VCaP (cell line): ENCODE data around the gene CTIF.

ENCODE experiments used
- H3K27ac ChIP-seq: fragments of 450-650 bp; 2 replicates; pipeline ENCODE4 v1.5.1; 2017
- TF ChIP-seq, protein P1 (sequence below): fragments of 450-650 bp; conservative IDR thresholded peaks from 2 replicates; pipeline ENCODE4 v1.5.1; 2017; ENCODE audit warnings: mild to moderate bottlenecking, moderate library complexity

Gene CTIF

DNA sequence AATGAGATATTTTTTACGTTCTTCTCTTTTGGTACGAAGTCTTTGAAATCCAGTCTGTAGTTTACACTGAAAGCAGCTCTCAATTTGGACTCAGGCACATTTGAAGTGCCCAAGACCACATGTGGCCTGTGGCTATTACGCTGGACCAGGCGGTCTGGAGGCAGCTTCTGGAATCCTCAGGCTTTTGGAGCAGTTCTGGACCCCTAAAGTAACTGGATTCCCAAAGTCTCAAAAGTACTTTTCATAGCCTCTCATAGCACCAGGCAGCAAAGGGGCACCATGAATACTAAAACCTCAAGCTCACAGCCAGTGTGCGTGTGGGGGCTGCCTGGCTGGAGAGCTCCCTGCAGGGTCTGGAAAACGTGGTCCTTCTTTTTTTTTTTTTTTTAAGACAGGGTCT is 293.0 kb downstream of the CTIF start:
- TF ChIP-seq, protein P1, sequence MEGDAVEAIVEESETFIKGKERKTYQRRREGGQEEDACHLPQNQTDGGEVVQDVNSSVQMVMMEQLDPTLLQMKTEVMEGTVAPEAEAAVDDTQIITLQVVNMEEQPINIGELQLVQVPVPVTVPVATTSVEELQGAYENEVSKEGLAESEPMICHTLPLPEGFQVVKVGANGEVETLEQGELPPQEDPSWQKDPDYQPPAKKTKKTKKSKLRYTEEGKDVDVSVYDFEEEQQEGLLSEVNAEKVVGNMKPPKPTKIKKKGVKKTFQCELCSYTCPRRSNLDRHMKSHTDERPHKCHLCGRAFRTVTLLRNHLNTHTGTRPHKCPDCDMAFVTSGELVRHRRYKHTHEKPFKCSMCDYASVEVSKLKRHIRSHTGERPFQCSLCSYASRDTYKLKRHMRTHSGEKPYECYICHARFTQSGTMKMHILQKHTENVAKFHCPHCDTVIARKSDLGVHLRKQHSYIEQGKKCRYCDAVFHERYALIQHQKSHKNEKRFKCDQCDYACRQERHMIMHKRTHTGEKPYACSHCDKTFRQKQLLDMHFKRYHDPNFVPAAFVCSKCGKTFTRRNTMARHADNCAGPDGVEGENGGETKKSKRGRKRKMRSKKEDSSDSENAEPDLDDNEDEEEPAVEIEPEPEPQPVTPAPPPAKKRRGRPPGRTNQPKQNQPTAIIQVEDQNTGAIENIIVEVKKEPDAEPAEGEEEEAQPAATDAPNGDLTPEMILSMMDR: no peak
- no peak overlapping the region for H3K27ac ChIP-seq

DNA sequence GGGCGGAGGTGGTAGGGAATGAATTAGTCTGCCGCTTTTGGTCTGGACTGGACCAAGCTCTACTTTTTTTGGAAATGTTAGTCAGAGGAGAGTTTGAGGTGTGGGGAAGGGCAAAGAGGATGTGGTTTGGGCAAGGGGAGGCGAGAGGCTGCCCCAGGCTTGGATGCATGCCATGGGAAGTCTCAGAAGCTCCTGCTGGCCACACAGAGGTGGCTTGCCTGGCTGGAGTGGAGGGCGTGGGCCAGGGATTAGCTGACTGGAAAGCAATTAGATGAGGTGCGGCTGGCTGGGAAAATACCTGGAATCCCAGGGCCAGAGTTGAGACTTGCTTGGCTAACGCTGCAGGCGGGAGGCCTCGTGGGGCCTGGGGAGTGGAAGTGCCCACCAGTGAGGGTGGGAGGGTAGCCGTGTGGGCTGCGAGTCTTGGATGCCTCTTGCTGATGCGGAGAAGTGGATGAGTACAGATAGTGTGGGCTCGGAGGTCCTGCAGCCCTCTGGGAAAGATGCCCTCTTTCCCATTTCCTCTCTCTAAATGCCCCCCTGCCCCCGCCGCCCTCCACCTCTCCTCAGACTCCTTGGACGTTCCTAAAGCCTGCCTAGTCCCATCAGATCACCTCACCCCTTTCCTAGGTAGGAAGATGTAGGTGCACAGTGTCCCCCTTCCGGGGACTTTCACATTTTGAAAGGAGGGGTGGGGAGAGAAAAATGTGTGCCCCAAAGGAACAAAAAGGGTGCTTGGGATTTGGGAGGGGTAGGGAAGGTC is 294.3 kb downstream of the CTIF start:
- TF ChIP-seq, protein P1: no peak
- no peak overlapping the region for H3K27ac ChIP-seq

DNA sequence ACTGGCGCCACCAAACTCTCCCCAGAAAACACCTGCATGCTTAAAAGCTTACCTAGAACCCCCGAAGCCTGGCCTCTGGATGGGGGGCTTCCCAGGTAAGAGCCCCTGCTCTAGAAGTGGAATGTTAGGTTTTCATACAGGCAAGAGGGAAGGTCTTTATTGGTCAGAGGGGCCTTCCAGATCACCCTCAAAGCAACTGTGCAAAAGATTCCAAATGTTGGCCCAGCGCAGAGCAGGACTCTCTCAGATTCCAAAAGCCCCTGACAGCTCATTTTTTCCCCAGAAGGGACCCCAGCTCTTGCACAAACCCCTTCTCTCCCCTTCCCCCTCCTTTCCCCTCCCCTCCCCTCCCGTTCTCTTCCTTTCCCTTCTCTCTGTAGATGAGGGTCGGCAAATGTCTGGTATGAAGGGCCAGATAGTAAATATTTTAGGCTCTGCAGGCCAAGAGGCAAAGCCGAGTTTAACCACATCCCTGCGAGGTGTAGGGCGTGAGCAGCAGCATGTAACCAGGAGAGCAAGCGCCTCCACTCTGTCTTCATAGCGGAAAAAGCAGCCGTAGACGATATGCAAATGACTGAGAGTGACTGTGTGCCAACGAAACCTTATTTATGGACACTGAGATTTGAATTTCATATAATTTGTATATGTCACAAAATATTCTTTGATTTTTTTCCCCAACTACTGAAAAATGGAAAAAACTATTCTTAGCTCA is 295.0 kb downstream of the CTIF start:
- TF ChIP-seq, protein P1: no peak
- H3K27ac ChIP-seq: no peak overlapping the region

DNA sequence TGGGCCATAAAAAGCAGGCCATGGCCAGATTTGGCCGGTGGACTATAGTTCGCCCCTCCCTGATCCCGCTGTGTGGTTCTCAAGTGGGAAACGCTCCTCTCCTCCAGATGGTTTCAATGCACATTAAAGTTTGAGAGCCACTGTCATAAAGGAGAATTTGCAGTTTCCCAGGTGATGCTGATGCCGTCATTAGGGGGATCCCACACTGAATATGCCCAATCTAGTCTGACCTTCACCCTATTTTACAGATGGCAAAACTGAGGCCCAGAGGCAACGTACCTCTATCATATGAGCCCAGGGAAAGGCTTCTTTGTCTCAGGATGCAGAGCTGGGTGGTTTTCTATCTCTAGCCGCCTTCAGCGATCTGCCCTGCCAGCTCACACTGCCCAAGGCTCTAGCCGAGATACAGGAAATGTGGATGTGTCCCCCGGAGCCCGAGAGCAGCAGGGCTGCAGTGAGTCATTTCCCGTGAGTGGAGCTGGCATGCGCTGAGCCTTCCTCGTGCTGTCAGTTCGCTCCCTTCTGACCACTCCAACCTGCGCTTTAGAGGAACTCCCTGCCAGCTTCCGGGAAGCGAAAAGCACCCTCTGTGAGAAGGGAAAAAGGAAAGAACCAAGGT is 295.7 kb downstream of the CTIF start:
- H3K27ac ChIP-seq: no peak overlapping the region
- TF ChIP-seq, protein P1: no peak

DNA sequence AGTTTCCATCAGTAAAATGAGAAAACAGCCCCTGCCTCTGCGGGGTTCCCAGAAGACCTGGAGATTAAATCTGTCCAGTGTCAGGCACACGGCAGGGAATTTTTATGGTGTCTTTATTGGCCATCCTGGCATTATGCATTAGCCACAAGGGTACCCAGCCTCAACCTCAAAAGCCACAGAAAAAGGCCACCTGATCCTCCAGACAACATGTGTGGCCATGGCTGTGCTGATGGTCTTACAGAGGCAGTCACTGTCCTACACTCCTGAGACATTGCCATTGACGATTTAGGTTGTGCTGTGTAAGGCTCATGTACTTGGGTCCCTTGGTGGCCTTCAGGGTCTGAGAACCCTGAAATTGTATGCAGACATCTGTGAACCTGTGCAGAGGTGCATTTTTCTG is 296.3 kb downstream of the CTIF start:
- no peak overlapping the region for H3K27ac ChIP-seq
- TF ChIP-seq, protein P1: no peak

DNA sequence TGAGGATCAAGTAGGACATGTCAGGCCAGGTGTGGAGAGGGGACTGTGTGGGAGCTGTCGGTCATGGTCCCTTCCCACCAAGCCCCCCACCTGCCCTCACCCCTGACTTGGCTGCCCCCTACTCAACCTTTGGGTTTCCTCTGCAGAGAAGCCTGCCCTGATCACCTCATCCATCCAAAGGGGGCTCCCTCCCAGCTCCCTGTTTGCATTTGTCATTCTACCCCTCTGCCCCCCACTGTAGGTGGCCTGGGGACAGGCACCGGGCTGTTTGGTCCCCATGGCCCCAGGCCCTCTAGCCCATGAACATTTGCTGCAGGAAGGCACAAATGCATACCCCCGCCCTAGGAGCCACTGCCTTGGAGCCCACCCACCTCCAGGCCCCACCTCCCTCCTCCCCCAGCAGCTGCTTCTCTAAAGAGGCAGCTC is 296.9 kb downstream of the CTIF start:
- TF ChIP-seq, protein P1: no peak
- no peak overlapping the region for H3K27ac ChIP-seq

DNA sequence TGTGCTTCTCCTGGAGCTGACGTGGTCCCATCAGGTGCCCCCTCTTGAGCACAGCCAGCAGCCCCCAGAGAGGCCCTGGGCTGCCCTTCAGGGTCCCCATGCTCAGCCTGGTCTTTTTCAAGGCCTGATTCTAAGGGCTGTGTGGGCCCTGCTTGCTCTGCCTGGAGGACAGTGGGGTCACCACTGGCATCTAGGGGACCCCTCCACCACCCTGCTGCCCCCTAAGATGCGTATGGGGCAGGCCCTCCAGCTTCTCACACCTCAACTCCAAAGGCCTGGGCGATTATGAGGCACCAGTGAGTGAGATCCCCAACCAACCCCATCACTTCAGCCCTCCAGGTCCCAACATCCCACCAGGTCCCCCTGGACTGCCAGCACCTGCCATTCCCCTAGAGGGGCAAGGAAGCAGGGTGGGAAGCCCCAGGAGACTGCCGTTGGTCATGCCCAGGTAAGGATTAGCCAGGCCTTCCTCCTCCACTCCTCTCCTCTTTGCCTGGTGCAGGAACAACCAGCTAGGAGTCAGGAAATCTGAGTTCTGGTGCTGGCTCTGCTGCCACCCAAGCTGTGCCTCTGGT is 297.5 kb downstream of the CTIF start:
- no peak overlapping the region for H3K27ac ChIP-seq
- TF ChIP-seq, protein P1: no peak
